GM12891 (cell line): ENCODE data around the gene KCNA10.

Experiments
- POLR2A ChIP-seq: IDR thresholded peaks from 2 replicates; pipeline ENCODE4 v1.6.1; 2011; ENCODE audit warnings: low read depth, low read length, control low read depth
- TAF1 ChIP-seq: IDR thresholded peaks from 2 replicates; pipeline ENCODE4 v1.6.1; 2011; ENCODE audit warnings: low read depth, low read length, control low read depth

DNA sequence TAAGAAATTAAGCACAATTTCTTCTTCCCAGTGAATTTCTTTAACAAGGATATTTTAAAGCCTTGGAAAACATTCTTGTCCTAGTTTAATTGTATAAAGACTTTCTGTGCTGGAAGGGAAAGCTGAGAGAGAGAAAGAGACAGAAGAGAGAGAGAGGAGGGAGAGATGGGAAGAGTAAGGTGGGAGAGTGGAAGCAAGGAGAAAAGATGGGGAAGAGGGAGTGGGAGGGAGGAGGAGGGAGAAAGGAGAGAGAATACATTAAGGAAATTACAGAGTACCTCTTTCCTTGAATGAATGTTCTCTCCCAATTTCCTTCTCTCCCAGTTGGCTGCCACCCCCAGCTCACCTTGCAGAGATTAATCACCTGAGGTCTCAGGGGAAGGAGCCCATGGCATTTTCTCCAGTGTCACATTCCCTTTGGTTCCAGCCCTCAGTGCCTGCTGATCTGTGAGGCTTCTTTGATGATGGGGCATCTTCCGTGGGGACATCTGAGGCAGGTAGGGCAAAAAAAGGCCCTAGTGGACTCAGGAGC, 32.4 kb upstream of the KCNA10 start:
- no peak for TF ChIP-seq POLR2A
- TF ChIP-seq TAF1, result no peak
